LoVo (cell line): ENCODE results near the gene NAT16.
"Not testable (repeated sequence)": the region's sequence is repeated elsewhere in the genome, so short reads cannot be mapped to it uniquely, and the experiment has no call there.

Source experiments
- DNase-seq: peaks from one replicate; pipeline ENCODE4 v3.0.0-alpha.2; 2016; ENCODE audit warnings: low spot score

NAT16 gene

DNA sequence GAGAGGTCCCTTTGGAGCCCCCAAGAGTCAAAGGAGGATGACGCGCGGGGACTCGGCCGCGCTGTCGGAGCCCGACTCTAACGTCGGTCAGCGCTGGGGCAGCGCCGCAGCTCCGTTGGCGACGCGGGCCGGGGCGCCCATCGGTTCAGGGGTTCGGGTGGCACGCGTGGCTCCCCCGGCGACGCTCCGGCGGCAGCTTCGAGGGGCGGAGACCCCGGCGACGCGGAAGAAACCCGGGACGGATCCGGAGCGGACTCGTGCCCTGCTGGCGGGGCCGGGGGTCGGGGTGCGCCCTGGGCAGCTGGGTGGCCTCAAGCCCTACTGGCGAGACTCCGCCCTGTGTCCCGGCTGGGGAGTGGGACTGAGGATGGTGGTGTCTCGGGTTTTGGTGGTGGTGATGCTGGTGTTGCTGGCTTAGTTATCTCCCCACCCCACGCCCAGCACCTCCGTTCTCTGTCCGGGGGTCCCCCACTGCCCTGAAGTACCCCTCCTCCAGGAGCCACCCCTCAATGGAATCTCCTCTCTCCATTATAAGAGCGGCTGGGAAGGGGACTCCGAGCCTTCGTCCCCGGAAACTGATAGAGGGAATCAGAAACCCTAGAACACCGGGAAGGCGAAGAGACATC is at the start of gene NAT16:
NAT16 (minus strand) TSS at position 164 of the 626 bp plus-strand sequence. CDS start 5,486 bp downstream, outside the sequence.
- DNase-seq: no peak

DNA sequence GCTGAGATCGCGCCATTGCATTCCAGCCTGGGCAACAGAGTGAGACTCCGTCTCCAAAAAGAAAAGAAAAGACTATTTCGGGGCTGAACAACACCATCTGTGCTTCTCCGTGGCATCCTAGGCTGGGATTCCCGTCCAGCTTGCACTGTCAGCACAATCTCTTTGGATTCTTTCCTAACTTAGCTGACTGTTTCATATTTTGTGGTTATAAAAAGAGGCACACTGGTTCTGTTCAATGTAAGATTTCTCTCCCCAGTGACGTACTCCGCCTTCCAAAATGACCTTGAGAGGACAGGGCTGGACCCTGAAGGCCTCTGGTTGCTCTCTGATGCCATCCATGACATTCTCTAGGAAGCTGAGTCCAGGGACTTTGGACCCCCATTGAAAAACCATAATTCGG is 46.6 kb upstream of the NAT16 start:
- no peak for DNase-seq

DNA sequence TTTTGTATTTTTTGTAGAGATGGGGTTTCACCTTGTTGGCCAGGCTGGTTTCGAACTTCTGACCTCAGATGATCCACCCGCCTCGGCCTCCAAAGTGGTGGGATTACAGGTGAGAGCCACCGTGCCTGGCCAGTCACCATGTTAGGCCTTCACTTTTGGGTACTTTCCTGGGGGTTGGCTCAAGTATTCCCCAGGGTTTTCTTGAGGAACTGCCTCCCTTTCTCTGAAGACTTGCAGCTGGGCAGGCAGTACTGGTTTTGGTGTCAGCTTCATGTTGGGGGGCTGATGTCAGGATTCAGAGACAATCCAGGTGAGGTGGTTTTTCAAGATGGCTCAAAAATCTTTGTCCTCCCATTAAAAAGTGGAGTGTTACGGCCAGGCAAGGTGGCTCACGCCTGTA is 45.6 kb upstream of the NAT16 start:
- DNase-seq: no peak

DNA sequence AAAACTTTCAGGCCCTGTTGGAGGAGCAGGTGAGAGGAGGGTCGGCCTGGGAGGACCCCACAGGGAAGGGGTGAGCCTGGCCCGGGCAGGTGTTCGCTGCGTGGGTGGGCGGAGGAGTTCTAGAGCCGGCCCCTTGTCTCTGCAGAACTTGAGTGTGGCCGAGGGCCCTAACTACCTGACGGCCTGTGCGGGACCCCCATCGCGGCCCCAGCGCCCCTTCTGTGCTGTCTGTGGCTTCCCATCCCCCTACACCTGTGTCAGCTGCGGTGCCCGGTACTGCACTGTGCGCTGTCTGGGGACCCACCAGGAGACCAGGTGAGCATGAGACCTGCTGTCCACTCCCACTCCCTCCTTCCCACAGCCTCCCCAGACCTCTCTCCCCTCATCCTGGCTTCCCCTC is 43.4 kb upstream of the NAT16 start:
- no peak for DNase-seq

DNA sequence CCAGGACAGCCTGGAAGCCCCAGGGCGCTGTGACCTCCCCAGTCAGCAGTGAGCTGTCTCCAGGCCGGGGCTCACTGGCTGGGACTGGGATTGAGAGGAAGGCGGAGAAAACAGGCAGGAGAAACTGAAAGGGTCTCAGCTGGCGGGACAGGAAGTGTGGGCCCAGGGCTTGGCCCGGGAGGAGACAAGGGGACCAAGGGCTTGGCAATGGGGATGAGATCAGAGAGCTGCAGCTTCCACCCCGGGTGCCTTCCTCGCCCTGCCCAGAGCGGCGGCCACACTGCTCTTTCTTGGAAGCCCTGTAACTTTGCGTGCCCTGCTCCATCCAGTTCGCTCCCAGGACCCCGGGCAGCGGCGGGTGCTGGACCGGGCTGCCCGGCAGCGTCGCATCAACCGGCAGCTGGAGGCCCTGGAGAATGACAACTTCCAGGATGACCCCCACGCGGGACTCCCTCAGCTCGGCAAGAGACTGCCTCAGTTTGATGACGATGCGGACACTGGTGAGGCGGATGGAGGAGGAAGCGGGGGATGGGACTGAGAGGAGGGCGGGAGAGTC is 42.3 kb upstream of the NAT16 start:
- DNase-seq: no peak

DNA sequence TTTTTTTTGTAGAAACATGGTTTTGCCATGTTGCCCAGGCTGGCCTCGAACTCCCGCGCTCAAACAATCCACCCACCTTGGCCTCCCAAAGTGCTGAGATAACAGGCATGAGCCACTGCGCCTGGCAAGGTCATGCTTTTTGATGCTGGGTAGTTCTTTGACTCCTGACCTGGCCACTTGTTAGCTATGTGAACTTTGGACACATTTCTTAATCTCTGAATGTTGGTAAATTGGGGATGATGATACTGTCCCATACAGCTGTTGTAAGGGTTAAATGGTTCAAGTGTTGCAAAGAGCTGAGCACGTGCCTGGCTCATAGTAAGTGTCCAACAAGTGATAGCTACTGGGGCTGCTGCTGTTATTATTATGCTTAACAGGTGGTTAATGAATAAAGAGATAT is 40.2 kb upstream of the NAT16 start:
- no peak for DNase-seq

DNA sequence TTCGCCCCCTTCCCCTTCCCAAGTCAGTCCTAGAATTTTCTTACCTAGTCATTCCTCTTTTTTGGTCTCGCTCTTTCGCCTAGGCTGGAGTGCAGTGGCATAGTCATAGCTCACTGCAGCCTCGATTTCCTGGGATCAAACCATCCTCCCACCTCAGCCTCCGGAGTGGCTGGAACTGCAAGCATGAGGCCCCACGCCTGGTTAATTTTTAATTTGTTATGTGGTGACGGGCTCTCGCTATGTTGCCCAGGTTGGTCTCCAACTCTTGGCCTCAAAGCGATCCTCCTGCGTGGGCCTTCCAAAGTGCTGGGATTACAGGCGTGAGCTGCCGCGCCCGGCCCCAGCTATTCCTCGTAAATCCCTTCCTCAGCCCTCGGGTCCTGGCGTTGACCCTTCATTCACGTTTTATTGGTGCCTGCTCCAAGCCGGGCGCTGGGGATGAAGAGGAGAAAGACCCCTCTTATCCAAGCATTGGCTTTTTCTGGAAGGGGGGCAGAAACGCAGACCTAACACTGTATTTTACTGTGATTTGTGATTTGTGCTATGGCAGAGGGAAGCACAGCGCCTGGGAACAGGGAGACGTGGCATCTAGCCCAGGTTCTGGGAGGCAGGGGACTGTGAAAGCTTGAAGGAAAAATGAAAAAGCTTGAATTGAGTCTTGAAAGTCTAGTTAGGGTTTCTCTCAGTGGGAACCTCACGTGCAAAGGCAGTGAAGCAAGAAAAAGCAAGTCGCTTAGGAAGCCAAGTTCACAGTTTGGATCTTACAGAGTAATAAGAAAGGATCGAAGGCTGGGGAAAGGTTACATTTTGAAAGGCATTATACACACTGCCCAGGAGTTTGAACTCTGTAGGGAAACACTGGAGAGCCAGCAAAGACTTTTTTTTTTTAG is 38.4 kb upstream of the NAT16 start:
- DNase-seq: no peak

DNA sequence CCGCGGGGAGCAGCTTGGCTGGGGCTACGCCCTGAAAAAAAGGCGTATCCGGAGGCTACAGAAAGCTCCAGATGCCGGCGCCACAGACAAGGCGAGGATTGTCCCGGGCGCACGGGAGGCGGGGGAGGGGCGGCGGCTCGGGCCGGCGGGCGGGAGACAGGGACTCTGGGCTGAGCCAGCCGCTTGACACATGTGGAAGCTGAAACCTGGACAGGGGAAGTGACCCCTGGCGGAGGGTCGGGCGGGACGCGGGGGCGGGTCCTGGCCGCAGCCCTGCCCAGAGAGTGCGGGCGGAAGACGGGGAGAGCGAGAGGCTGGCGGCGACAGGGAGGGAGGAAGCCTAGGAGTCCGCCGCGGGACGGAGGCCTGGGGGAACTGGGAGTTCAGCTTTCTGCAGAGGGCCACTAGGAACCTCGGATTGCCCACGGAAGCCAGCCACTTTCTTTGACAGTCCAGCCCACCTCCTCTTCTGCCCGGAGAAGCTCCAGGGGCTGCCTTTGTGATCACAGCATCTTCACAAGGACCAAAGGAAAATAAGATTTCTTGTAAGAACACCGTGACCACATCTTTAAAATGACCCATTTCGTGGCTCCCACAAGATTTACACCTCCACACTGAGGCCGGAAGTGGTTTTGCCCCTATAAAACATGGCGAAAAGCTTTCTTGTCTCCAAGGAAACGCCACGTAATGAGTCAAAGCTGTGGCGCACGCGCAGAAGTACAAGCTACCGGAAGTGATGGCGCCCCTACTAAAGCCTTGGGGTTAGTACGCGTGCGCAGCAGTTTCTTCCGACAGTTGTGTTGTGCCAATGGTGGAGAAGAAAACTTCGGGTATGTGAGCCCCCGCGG is 37.5 kb upstream of the NAT16 start, which contains the start of the genes PLOD3 and ZNHIT1:
PLOD3 (minus strand) TSS at position 194 of the 848 bp plus-strand sequence. CDS start 307 bp downstream, outside the sequence.
ZNHIT1 (plus strand) TSS at position 778 of the 848 bp plus-strand sequence; CDS start at position 809, 31 bp downstream.
- peak; percentile 100 for DNase-seq

DNA sequence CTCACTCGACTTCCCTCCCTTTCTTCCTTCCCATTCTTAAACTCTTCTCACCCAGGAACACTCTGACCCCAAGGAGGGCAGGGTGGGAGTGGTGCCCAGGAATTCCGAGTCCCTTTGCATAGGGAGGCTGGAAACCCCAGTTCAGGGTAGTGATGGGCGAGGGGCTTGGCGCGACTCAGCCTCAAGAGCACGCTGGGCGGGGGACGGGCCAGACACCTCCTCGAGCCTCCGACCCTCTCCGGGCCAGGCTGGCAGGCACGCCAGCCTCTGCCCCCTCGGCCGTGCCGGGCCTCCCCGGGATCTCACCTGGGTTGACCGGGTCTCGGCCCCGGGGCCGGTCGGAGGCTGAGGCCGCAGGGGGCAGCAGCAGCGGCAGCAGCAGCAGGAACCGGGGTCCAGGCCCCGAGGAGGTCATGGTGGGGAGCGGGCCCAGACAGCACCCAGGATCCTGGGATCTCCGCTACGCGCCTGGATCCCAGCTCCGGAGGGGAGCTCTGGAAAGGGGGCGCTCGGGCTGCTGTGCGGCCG is 36.8 kb upstream of the NAT16 start:
- no peak for DNase-seq

DNA sequence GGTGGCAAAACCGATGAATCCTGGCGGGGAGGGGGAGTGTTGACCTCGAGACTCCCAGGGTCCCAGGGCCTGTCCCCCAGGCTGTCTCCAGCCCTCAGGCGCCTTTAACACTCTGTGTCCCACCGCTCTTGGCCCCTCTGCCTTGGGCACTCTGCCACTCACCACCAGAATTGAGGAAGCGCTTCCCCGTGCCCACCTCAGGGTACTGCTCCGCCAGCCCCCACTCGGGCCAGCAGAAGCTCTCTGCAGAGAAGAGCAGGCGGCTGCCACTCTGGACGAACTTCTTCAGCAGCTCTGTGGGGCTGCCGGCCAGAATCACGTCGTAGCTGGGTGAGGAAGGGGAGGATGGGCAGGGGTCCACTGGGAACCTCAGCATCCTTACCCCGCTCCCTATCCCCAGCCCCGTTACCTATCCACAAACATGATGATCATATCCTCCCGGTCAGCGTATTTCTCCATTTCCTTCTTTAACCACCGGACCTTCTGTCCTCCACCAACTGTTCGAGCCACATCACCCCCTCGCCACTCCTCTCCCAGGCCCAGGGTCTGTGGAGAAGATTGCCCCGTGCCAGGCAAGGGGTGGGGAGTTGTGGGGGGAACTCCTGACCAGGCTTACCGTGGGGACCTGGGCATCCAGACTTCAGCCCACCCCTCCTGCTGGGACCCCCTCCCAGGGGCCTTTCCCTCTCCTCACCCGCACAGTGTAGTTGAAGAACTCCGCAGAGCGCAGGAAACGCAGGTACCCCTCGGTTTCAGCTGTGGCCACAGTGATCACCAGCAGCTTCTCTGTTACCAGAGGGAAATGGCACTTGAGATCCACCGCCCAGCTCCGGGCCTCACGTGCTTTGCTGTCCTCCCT is 36.1 kb upstream of the NAT16 start:
- no peak for DNase-seq

DNA sequence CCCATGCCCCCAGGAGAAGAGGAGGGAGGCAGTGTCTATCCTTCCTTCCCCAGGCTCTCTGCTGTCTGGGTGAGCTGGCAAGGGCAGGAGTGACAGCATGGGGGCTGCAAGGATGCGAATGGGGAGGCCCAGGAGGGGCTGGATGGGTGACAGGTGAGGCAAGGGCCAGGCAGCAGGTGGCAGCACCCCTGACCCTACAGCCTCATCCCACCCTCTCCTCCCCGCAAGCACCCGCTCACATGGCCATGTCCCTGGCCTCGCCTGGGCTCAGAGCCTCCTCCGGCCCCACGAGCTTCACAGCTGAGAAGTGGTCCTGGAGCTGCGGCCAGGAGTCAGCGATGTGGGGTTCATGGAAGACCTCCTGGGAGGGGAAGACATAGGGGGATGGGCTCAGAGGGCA is 31.9 kb upstream of the NAT16 start:
- DNase-seq: no peak

DNA sequence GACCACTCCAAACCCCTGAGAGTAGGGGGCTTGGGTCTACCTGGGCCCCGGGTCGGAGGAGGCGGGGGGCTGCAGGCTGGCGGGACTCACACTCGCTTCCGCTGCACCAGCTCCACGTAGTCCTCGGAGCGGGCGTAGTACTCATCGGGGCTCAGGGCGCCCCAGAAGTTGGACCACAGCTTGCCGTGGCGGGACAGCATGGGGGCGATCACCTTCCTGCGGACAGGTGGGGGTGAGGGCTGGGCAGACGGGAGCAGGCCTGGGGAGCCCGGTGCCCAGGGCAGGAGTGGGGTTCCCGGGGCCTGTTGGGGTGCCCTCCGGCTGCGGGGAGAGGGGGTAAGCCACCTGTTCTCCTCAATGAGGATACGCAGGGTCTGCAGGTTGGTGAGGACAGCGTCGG is 31.4 kb upstream of the NAT16 start:
- DNase-seq: no peak

DNA sequence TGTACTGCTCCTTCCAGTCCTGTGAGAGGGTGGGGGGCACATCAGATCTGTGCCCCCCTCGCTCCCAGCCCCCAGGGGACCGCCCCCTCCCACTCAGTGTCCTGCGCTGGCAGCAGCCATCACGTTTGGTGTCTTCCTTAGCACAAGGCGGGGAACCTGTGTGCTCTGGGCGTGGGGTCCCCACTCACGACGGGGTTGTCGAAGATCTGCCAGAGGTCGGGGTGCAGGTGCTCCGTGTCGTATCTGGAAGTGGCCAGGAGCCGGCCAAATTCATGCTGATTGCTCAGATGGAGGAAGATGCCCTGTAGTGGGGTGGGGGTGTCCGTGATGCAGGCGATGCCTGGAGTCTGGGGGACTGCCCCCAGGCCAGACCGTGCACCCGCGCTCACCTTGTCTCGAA is 30.1 kb upstream of the NAT16 start:
- DNase-seq: no peak

DNA sequence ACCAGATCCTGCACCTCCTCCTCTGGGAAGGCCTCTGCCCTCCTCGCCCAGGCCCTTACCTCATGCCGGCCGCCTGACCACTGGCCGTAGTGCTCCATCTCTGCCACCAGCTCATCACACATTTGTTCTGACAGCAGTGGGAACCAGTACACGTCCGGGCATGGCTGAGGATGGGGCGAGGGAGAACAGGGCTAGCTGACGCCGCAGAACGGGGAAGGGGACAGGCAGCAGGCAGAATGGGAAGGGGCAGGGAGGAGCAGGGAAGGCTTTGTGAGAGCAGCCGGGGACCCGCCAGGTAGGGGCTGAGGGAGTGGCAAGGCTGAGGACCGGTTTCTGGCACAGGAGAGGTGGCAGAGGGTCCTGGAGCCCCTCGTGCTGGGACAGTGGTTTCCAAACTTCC is 28.7 kb upstream of the NAT16 start:
- DNase-seq: no peak

DNA sequence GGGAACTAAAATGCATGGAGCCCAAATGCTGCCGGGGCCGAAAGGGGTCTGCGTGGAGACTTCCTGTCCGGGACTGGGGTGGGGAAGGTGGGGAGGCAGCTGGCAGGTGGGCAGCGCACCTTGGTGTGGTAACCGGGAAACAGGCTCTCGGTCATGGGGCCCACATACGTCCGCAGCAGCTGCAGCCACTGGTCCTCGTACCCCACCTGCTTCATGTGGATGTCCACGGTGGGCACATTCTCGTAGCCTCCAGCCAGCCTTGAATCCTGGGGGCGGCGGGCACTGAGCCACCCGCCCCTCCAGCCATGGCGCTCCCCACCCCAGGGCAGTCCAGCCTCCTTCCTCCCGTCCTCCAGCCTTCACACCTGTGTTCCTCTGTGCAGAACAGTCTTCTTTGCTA is 27.4 kb upstream of the NAT16 start:
- no peak for DNase-seq

DNA sequence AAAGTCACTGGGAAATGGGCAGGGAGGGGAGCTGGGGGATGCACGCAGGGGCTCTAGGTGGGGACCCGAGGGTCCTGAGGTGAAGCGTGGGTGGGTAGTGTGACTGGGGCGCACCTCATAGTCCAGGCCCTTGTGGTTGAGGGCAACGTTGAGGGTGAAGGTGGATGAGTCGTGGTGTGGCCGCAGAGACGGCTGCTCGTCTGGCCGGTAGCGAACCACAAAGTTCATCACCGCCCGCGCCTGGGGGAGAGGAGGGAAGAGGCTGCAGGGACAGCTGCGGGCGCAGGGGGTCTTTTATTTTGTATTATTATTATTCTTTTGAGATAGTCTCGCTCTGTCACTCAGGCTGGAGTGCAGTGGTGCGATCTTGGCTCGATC is 26.6 kb upstream of the NAT16 start:
- no peak for DNase-seq

DNA sequence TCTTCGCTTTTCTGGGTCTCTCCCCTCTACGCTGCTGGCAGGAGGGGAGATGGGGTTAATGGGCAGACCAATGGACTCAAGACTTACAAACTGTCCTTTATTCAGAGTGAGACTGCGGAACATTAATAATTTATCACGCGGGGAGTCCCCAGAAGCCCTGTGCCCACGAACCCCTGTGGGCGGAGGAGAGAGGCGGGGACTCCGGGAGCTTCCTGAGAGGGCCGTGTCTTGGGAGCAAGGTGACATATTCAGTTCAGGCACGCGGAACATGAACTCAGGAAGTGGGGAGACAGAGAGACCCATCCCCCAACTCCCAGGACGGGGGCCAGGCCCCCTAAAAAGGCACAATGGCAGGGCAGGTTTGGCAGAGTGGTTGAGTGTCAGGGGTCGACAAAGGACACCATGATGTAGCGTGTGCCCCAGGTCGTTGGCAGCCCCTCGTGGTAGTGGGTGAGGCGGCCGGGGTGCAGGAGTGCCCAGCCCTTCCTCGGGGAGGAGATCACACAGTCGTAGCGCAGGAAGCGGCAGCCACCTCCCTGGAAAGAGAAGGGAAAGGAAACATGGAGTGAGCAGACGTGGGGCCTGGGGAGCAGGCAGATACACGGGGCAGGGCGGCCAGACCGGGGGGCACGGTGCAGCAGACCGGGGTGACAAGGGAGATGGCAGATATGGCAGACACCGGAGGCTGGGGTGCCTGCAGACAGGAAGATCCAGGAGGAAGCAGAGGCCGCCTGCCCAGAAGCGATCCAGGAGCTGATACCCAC is 26.0 kb upstream of the NAT16 start:
- no peak for DNase-seq

DNA sequence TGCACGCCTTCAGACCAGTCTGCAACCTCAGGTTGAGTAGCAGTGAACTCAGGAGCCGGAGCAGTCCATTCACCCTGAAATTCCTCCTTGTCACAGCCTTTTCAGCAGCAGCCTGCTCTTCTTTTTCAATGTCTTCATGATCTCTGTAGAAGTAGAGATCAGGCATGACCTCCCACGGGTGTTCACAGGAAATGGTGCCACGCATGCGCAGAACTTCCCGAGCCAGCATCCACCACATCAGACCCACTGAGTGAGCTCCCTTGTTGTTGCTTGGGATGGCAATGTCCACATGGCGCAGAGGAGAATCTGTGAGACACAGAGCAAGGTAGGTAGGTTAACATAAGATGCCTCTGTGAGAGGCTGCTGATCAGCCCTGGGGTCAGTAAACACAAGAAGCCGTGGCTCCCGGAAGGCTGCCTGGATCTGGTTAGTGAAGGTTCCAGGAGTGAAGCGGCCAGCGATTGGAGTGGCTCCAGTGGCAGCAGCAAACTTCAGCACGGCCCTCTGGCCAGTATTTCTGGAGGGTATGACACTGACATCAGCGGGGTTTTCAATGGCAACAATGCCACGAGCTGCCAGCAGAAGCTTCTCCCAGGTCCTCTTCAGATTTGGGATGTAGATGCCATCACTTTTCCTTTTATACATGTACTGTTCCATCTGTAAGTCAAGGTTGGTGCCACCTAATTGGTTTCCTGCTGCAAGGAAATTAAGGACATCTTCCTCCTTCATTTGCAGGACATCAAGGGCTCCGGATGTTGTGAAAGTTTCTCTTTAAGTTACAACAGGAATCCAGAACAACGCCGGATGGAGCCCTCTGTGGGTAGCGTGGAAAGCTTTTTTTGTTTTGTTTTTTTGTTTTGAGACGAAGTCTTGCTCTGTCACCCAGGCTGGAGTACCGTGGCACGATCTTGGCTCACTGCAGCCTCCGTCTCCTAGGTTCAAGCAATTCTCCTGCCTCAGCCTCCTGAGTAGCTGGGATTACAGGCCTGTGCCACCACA is 23.9 kb upstream of the NAT16 start:
- DNase-seq: not testable (repeated sequence)

DNA sequence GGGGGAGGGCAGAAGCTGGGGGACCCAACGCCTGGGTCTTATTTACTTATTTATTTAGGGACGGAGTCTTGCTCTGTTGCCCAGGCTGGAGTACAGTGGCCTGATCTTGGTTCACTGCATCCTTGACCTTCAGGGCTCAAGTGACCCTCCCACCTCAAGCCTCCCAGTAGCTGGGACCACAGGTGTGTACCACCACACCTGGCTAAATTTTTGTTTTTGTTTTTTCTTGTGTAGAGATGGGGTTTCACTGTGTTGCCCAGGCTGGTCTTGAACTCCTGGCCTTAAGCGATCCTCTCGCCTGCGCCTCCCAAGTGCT is 22.5 kb upstream of the NAT16 start:
- DNase-seq: no peak
